ENCODE measurements around the gene RAET1E.

RAET1E gene

GRCh38 chr6:149871182-149871581, 26.7 kb downstream of the RAET1E start:
- Histone ChIP-seq H3K27me3 (replicated peaks) (no peaks in the 10 kb centered on the region), H3K27ac (no peak overlapping the region), H3K36me3 (replicated peaks) (no peaks in the 10 kb centered on the region), H3K4me3 (ENCODE audit: low read depth, low read length) (no peak overlapping the region)
- TF ChIP-seq CTCF (IDR thresholded peaks at IDR 0.05; ENCODE audit: low read depth, low read length, missing control alignments) = no peak
- in situ Hi-C loops (cut with HindIII; ENCODE audit: low pct_ligation_motif_present, low sequenced_read_pairs) = no loop called here
- DNase-seq = no peak

- no peaks in the 10 kb centered on the region for H3K27me3 ChIP-seq (replicated peaks)
- in situ Hi-C loops (cut with HindIII; ENCODE audit: low pct_ligation_motif_present, low sequenced_read_pairs) = no loop called here
- no peak overlapping the region for H3K27ac ChIP-seq
- no peak for TF ChIP-seq CTCF (IDR thresholded peaks at IDR 0.05; ENCODE audit: low read depth, low read length, missing control alignments)
- no peak overlapping the region for H3K4me3 ChIP-seq (ENCODE audit: low read depth, low read length)
- no peaks in the 10 kb centered on the region for H3K36me3 ChIP-seq (replicated peaks)
- no peak for DNase-seq
These were observed 28.5 kb downstream of the RAET1E start for GRCh38 chr6:149869275-149869892.

DNA sequence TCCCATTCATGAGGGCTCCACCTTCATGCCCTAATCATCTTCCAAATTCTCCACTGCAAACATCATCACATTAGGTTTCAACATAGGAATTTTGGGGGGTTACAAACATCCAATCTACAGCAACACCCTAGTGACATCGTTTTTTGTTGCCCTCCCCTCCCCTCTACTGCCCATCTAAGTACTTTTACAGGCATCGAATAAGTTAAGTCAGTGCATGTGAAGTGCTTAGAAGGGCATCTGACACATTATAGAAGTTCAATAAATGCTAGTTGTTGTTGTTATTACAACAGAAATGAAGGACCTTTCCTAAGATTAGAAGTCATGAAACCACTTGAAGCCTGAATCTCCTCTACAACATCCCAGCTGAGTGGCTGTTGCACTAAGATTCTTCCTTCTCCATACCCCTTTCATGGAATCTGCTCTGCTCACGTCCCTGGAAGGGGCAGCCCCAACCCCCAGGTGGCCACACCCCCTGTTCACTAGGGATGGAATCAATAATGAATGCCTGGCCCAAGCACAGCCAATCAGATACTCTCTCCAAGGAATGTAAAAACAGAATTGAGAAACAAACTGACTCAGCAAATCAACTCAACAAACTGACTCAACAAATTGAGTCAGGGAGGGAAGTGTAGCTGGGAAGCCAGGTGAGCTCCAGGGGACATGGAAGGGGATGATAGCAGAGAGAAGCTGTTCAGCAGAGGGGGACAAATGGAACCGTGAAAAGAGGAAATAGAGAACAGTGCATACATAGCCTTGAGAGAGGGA, 29.9 kb downstream of the RAET1E start:
- no peak overlapping the region for H3K27ac ChIP-seq
- H3K4me3 ChIP-seq (ENCODE audit: low read depth, low read length) = no peak overlapping the region
- no peaks in the 10 kb centered on the region for H3K27me3 ChIP-seq (replicated peaks)
- DNase-seq = no peak
- TF ChIP-seq CTCF (IDR thresholded peaks at IDR 0.05; ENCODE audit: low read depth, low read length, missing control alignments) = no peak
- in situ Hi-C loops (cut with HindIII; ENCODE audit: low pct_ligation_motif_present, low sequenced_read_pairs) = no loop called here
- no peaks in the 10 kb centered on the region for H3K36me3 ChIP-seq (replicated peaks)

DNA sequence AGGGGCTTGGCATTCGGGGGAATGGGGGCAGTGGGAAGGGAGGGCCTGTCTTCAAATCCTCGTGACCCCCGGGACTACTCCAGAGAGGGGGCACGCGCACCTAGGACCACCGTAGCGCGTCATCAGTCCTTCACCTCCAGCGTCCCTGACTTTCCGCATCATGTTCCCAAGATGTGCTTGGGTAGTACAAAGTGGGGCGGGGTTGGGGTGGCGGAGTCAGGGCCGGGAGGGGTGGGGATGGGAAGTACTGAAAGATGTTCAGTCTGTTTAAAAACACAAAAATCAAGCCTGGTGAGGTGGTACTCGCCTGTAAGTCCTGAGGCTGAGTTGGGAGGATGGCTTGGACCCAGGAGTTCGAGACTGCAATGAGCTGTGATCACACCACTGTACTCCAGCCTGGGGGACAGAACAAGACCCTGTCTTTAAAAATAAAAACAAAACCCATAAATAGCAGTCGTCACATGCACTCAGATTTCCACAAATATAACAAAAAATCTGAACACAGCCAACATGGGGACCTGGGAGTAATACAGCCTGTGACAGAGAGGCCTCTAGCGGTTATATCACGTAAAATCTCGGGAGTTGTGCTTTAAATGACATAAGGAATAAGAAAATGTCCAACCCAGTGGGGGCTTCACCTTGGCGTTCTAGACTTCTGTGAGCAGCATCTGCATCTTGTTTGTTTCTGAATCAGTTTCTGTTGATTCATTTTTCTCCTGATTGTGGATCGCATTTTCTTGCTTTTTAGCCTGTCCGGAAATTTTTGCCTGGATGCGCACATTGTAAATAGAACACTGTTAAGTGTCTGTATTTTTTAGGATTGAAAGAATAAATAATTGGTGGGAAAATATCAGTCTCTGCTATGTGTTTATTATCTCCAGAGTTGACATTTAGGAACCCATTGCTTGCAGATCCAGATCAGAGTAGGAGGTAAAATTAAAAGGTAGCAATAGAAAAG, 33.1 kb downstream of the RAET1E start:
- Histone ChIP-seq H3K4me3 (ENCODE audit: low read depth, low read length) (peak overlapping the region; percentile 65), H3K27ac (peak overlapping the region; percentile 84), H3K27me3 (replicated peaks) (no peaks in the 10 kb centered on the region), H3K36me3 (replicated peaks) (no peaks in the 10 kb centered on the region)
- DNase-seq = peak; percentile 79
- in situ Hi-C loops (cut with HindIII; ENCODE audit: low pct_ligation_motif_present, low sequenced_read_pairs) = no loop called here
- TF ChIP-seq CTCF (IDR thresholded peaks at IDR 0.05; ENCODE audit: low read depth, low read length, missing control alignments) = peak; percentile 78

- H3K27me3 ChIP-seq (replicated peaks) = no peaks in the 10 kb centered on the region
- DNase-seq = peak; percentile 69
- H3K27ac ChIP-seq = peak within 1 kb of the TSS; percentile 84
- H3K36me3 ChIP-seq (replicated peaks) = no peaks in the 10 kb centered on the region
- peak within 1 kb of the TSS; percentile 65 for H3K4me3 ChIP-seq (ENCODE audit: low read depth, low read length)
- in situ Hi-C loops (cut with HindIII; ENCODE audit: low pct_ligation_motif_present, low sequenced_read_pairs) = no loop called here
- no peak for TF ChIP-seq CTCF (IDR thresholded peaks at IDR 0.05; ENCODE audit: low read depth, low read length, missing control alignments)
These were observed 34.0 kb downstream of the RAET1E start, which contains the start of gene LRP11 for GRCh38 chr6:149863698-149864577. Gene LRP11, minus strand, starts transcription at chr6:149864359. Its CDS starts 339 bp downstream, at chr6:149864020.

Measured in brain microvascular endothelial cell (primary cell).